ENCODE data around the gene CNTNAP2.

CNTNAP2 gene

GRCh38 chr7:146116521-146117222 lies at the start of gene CNTNAP2:
TSS of gene CNTNAP2 (plus strand) at chr7:146116801. CDS start at chr7:146116877, 76 bp downstream.
- DNase-seq = no peak

- DNase-seq = no peak
Observed at GRCh38 chr7:146067880-146068279, 48.7 kb upstream of the CNTNAP2 start.

GRCh38 chr7:146074195-146074765 lies 42.3 kb upstream of the CNTNAP2 start:
- no peak for DNase-seq

GRCh38 chr7:146076344-146076743 lies 40.3 kb upstream of the CNTNAP2 start:
- DNase-seq = no peak

- DNase-seq = no peak
Observed at GRCh38 chr7:146084086-146084485, 32.5 kb upstream of the CNTNAP2 start.

GRCh38 chr7:146090023-146090645 lies 26.5 kb upstream of the CNTNAP2 start:
- DNase-seq = no peak

GRCh38 chr7:146094356-146094755 lies 22.2 kb upstream of the CNTNAP2 start:
- DNase-seq = no peak

- DNase-seq = no peak
Observed at GRCh38 chr7:146096994-146097393, 19.6 kb upstream of the CNTNAP2 start.

GRCh38 chr7:146106319-146106718 lies 10.3 kb upstream of the CNTNAP2 start:
- no peak for DNase-seq

- no peak for DNase-seq
Observed at GRCh38 chr7:146112755-146113154, 3.8 kb upstream of the CNTNAP2 start.

GRCh38 chr7:146115548-146115850 lies 1.1 kb upstream of the CNTNAP2 start:
- no peak for DNase-seq

- DNase-seq = no peak
Observed at GRCh38 chr7:146115851-146116520, 615 bp upstream of the CNTNAP2 start.

- DNase-seq = no peak
Observed at GRCh38 chr7:146117576-146117975, 975 bp downstream of the CNTNAP2 start.

GRCh38 chr7:146119002-146119401 lies 2.4 kb downstream of the CNTNAP2 start:
- no peak for DNase-seq

GRCh38 chr7:146123715-146124114 lies 7.1 kb downstream of the CNTNAP2 start:
- DNase-seq = no peak

GRCh38 chr7:146126767-146127509 lies 10.3 kb downstream of the CNTNAP2 start:
- DNase-seq = no peak

GRCh38 chr7:146129296-146129695 lies 12.7 kb downstream of the CNTNAP2 start:
- no peak for DNase-seq

- no peak for DNase-seq
Observed at GRCh38 chr7:146129997-146130396, 13.4 kb downstream of the CNTNAP2 start.

GRCh38 chr7:146131701-146132100 lies 15.1 kb downstream of the CNTNAP2 start:
- DNase-seq = no peak

- no peak for DNase-seq
Observed at GRCh38 chr7:146136357-146136875, 19.8 kb downstream of the CNTNAP2 start.

- no peak for DNase-seq
Observed at GRCh38 chr7:146138926-146139325, 22.3 kb downstream of the CNTNAP2 start.

- no peak for DNase-seq
Observed at GRCh38 chr7:146146831-146147486, 30.4 kb downstream of the CNTNAP2 start.
